DMS153 treated with DMSO at 0.1 percent for 48 hours (cell line): ENCODE results near the gene HDAC6.
"Not testable (repeated sequence)": the region's sequence is repeated elsewhere in the genome, so short reads cannot be mapped to it uniquely, and the experiment has no call there.

Source experiments
- DNase-seq: peaks from one replicate; lab custom pipeline; 2025; ENCODE audit not compliant: unreplicated experiment; lab: John Stamatoyannopoulos, UW

Gene HDAC6

GRCh38 chrX:48824066-48824465 lies 22.2 kb downstream of the HDAC6 start:
- DNase-seq: no peak

GRCh38 chrX:48826135-48826875 lies 24.4 kb downstream of the HDAC6 start, which contains the start of gene ERAS:
TSS of gene ERAS (plus strand) at chrX:48826513. CDS start at chrX:48829124, 2,611 bp downstream.
- no peak for DNase-seq

GRCh38 chrX:48826876-48827653 lies 25.2 kb downstream of the HDAC6 start:
- no peak for DNase-seq

GRCh38 chrX:48827654-48827968 lies 25.7 kb downstream of the HDAC6 start:
- no peak for DNase-seq

GRCh38 chrX:48829016-48829735 lies 27.3 kb downstream of the HDAC6 start:
- DNase-seq: no peak

GRCh38 chrX:48831136-48831908 lies 29.5 kb downstream of the HDAC6 start:
- no peak for DNase-seq

- DNase-seq: no peak
Measured at GRCh38 chrX:48831909-48832291, 30.0 kb downstream of the HDAC6 start.

GRCh38 chrX:48833542-48834138 lies 31.8 kb downstream of the HDAC6 start:
- DNase-seq: no peak

- DNase-seq: no peak
Measured at GRCh38 chrX:48834383-48834709, 32.5 kb downstream of the HDAC6 start.

GRCh38 chrX:48835524-48836329 lies 33.9 kb downstream of the HDAC6 start, which contains the start of gene PCSK1N:
TSS of gene PCSK1N (minus strand) at chrX:48835610. CDS start at chrX:48835532, 78 bp downstream.
- no peak for DNase-seq

- DNase-seq: no peak
Measured at GRCh38 chrX:48839686-48840085, 37.8 kb downstream of the HDAC6 start.

- no peak for DNase-seq
Measured at GRCh38 chrX:48848847-48849246, 47.0 kb downstream of the HDAC6 start.

GRCh38 chrX:48852857-48853256 lies 51.0 kb downstream of the HDAC6 start:
- DNase-seq: no peak

GRCh38 chrX:48853494-48853893 lies 51.6 kb downstream of the HDAC6 start:
- DNase-seq: not testable (repeated sequence)

GRCh38 chrX:48854121-48854804 lies 52.4 kb downstream of the HDAC6 start:
- not testable (repeated sequence) for DNase-seq

GRCh38 chrX:48854898-48855297 lies 53.0 kb downstream of the HDAC6 start:
- DNase-seq: no peak

GRCh38 chrX:48864210-48864609 lies 62.3 kb downstream of the HDAC6 start:
- DNase-seq: no peak

- not testable (repeated sequence) for DNase-seq
Measured at GRCh38 chrX:48872017-48872416, 70.2 kb downstream of the HDAC6 start.
